ENCODE measurements around the gene TMEM37.

Gene TMEM37

DNA sequence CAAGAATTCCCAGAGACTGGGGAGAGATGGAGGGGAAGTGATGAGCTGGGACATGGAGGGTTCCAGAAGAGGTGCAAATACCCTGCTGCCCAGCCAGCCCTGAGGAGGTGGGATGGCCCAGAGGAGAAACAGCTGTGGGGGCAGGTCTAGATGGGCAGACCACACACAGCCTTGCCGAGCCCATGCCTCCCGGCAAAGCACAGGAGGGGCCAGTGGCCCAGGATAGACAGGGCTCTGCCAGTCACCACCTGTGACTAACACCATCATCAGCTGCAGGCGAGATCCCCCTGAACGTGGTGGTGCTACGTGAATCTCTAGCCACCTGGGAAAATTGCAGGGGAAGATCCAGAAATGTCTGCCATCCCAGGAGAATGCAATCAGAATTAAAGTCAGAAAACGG lies 53.2 kb downstream of the TMEM37 start:
- H3K27me3 ChIP-seq (ENCODE audit: control insufficient read depth in 1 of 2, insufficient read depth in 2 of 2, low read length in 2 of 2) = no peaks in the 10 kb centered on the region
- no peaks in the 10 kb centered on the region for H3K36me3 ChIP-seq (ENCODE audit: insufficient read depth, low read length)
- no peaks in the 10 kb centered on the region for H3K4me1 ChIP-seq (ENCODE audit: insufficient read depth, low read length)
- no peak overlapping the region for H3K4me3 ChIP-seq (ENCODE audit: low read depth in 1 of 2, low read length in 2 of 2)
- H3K9ac ChIP-seq (ENCODE audit: low read length) = no peak overlapping the region
- no peak overlapping the region for H3K27ac ChIP-seq (ENCODE audit: low read depth, low read length)
- no peaks in the 10 kb centered on the region for H3K9me3 ChIP-seq (ENCODE audit: low read length)

DNA sequence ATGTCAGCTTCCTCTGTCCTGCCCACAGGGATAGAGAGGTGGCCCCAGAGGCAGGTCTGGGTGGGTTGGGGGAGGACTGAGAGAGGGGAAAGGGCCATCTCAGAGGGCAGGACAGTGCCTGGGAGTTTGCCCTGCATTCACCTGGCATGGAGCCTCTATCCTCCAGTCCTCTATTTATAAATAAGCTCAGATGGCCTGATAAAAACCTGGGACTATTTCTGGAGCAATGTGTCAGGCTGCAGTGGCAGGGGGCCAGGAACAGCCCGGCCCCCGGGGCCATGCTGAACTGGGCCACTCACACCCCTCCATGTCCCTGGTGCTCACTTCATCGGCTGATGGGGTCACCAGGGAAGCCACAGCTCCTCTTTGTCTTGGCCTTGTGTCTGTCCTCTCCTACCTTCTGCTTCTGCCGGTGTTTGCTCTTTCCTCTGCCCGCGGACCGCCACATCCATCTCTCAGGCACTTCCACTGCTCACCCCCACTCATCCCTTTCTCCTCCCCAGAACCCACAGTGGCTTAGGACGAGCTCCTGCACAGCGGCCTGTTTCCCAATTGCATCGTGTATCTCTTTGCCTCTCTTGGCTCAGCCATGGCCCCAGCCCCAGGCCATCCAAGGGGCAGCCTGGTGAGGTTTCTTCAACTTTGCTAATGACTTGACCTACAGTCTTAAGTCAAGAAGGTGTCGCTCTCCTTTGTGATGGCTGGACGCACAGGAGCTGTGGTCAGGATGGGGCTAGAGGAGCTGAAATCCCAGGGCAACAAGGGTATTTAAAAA lies 53.9 kb downstream of the TMEM37 start:
- Histone ChIP-seq H3K4me3 (ENCODE audit: low read depth in 1 of 2, low read length in 2 of 2) (no peak overlapping the region), H3K9ac (ENCODE audit: low read length) (no peak overlapping the region), H3K36me3 (ENCODE audit: insufficient read depth, low read length) (no peaks in the 10 kb centered on the region), H3K27ac (ENCODE audit: low read depth, low read length) (no peak overlapping the region), H3K4me1 (ENCODE audit: insufficient read depth, low read length) (no peaks in the 10 kb centered on the region), H3K9me3 (ENCODE audit: low read length) (no peaks in the 10 kb centered on the region), H3K27me3 (ENCODE audit: control insufficient read depth in 1 of 2, insufficient read depth in 2 of 2, low read length in 2 of 2) (no peaks in the 10 kb centered on the region)

DNA sequence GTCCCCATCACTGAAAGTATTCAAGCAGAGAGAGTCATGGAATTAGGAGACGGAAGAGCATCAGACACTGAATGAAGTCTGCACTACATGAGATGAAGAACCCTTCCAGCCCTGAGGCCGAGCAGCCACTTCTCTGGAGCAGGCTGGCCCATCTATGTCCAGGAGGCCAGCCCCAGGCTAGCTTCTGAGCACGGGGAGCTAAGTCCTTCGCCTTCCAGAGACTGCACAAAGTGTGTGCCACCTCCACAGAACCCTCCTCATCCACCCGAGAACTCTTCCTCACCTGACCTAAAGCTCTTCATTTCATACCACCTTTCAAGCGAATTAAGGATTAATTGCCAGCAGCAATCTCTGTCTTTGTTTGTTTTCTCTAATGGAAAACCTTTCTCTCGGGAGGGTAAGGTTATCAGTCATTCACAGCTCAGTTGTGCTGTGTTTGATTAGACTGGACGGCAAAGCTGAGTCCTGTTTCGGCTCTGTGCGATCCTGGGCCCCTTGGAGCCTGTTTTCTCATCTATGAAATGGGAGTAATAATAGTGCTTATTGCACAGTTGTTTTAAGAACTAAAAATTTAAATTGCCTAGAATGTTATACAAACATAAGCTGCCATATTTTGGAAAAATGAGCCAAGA lies 54.7 kb downstream of the TMEM37 start:
- H3K4me3 ChIP-seq (ENCODE audit: low read depth in 1 of 2, low read length in 2 of 2) = no peak overlapping the region
- no peak overlapping the region for H3K27ac ChIP-seq (ENCODE audit: low read depth, low read length)

GRCh38 chr2:119486886-119487285 lies 55.2 kb downstream of the TMEM37 start:
- Histone ChIP-seq H3K4me1 (ENCODE audit: insufficient read depth, low read length) (no peaks in the 10 kb centered on the region), H3K9me3 (ENCODE audit: low read length) (no peaks in the 10 kb centered on the region), H3K4me3 (ENCODE audit: low read depth in 1 of 2, low read length in 2 of 2) (no peak overlapping the region), H3K36me3 (ENCODE audit: insufficient read depth, low read length) (no peaks in the 10 kb centered on the region), H3K27me3 (ENCODE audit: control insufficient read depth in 1 of 2, insufficient read depth in 2 of 2, low read length in 2 of 2) (no peaks in the 10 kb centered on the region), H3K9ac (ENCODE audit: low read length) (no peak overlapping the region), H3K27ac (ENCODE audit: low read depth, low read length) (no peak overlapping the region)

More for the DNA sequence above, 54.7 kb downstream of the TMEM37 start:
- Histone ChIP-seq H3K36me3 (ENCODE audit: insufficient read depth, low read length) (no peaks in the 10 kb centered on the region), H3K9me3 (ENCODE audit: low read length) (no peaks in the 10 kb centered on the region), H3K27me3 (ENCODE audit: control insufficient read depth in 1 of 2, insufficient read depth in 2 of 2, low read length in 2 of 2) (no peaks in the 10 kb centered on the region), H3K9ac (ENCODE audit: low read length) (no peak overlapping the region), H3K4me1 (ENCODE audit: insufficient read depth, low read length) (no peaks in the 10 kb centered on the region)

DNA sequence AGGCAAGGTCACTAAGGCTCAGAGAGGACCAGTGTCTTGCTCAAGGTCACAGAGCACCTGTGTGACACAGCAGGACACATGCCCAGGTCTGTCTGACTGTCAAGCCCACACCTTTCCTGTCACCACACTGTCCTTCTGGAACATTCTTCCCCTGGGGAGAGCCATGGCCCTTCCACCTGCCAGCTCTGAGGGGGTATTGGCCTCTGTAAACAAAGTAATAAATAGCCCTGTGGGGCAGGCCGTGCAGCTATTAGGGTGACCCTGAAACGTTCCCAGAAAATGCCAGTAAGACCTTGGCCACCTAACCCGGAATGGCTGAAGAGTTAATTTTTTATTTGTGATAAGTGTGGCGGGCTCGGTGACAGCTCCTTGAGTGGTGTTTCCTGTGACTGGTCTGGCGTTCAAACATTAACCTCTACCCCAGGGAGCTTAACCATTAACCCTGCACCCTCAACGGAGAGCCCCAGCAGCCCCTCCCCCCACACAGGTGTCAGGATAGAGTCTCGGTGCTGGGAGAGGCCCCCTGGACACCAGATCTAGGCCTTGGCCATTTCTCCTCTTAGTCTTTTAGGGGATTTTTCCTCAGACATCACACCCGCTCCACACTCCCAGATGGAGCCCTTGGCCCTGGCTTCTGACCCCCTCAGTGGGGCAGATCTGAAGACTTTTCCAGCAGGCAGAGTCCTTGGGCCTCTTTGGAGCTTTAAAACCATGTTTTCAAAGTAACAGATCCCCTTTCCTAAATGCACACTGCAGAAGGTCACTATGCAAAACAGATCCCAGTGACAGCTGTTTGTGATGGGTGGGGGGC lies 56.0 kb downstream of the TMEM37 start:
- no peaks in the 10 kb centered on the region for H3K9me3 ChIP-seq (ENCODE audit: low read length)
- no peak overlapping the region for H3K9ac ChIP-seq (ENCODE audit: low read length)
- no peaks in the 10 kb centered on the region for H3K36me3 ChIP-seq (ENCODE audit: insufficient read depth, low read length)
- no peaks in the 10 kb centered on the region for H3K27me3 ChIP-seq (ENCODE audit: control insufficient read depth in 1 of 2, insufficient read depth in 2 of 2, low read length in 2 of 2)
- no peak overlapping the region for H3K4me3 ChIP-seq (ENCODE audit: low read depth in 1 of 2, low read length in 2 of 2)
- H3K4me1 ChIP-seq (ENCODE audit: insufficient read depth, low read length) = peaks cover 4% of the 10 kb centered on the region
- no peak overlapping the region for H3K27ac ChIP-seq (ENCODE audit: low read depth, low read length)

All from muscle layer of colon (tissue), 2 donors.